ENCODE data around the gene MYEOV.

MYEOV gene

DNA sequence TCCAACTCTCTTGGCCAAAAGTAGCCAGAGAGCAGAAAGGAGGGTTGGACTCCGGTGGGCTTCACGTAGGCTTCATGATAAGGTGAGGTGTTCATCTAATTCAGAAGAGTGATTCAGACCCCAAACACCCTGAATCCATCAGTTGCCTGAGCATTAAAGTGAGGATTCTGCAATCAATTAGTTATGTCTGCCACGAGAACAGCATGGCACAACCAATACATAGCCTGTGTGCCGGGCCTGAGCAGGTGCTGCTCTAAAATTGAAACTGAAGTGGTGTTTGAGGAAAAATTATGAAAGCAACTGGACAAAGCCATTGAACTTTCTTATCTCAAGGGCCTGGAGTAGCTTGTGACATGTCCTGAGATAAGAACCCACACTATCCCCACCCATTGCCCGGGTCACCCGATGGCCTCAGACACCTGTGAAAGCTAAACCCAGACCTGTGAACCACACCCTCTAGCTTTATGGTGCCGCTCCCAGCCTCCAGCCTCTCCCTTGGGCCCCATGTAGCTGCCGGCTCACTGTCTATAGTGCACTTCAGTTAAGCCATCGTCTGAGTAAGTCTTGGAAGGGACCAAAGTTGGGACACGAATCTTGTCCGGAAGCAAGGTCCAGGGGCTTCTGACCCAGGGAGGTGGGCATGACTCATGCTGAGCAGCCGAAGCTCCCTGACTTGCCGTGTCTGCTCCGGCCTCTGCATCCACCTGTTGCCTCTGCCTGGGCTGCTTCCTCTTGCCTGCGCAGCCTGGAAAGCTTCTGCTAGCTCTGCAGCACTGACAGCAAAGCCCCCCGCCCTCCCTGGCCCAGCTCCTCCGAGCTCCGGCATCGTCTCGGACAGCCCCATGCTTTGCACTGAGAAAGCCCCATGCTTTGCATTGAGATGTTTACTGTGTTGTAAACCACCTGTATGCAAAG is 5.7 kb upstream of the MYEOV start:
- no peak for DNase-seq

DNA sequence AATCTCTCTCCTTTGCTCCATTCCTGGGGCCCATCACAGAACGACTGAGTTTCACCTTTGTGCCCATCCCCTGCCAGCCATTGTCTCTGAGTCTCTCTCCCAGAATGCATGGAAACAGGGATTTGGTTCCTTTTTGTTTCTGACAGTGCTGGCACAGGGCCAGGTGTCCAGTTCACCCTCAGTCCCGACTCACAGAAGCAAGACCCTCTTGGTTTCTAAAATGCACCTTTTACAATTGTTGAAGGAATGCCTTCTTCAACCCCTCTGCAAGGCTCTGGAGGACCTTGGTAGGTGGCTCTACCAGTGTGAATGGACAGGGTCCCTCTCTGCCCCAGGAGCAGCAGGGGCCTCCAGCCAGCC is 5.1 kb upstream of the MYEOV start:
- DNase-seq: no peak

DNA sequence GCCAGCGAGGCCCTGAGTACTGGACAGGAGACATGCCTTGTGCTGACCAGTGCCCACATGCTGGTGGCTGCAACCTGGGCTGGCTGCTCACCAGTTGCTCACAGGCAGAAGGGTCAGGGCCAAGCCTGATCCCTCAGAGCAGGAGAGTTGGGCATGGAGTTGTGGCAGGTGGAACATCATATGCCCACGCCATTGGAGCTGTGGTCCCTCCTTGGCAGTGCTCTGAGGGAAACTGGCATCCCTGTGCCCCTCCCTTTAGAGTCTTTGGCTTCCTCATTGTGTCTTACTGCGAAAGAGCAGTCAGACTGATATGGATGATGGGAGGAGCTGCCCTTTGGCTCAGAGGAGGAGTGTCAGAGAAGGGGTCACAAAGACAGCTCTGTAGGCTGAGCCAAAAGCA is 3.1 kb upstream of the MYEOV start:
- DNase-seq: no peak

DNA sequence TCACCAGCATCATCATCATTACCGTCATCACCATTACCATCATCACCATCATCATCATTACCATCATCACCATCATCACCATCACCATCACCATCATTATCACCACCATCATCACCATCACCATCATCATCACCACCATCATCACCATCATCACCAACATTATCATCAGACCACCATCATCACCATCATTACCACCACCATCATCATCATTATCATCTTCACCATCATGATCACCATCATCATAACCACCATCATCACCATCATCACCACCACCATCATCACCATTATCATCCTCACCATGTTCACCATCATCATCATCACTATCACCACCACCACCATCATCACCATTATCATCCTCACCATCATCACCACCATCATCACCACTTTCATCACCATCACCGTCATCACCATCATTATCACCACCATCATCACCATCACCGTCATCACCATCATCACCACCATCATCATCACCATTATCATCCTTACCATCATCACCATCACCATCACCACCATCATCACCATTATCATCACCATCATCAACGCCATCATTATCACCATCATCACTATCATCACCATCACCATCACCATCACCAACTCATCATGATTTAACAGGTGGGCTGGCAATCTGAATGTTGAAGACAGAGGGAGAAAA is 2.4 kb upstream of the MYEOV start:
- DNase-seq: no peak

DNA sequence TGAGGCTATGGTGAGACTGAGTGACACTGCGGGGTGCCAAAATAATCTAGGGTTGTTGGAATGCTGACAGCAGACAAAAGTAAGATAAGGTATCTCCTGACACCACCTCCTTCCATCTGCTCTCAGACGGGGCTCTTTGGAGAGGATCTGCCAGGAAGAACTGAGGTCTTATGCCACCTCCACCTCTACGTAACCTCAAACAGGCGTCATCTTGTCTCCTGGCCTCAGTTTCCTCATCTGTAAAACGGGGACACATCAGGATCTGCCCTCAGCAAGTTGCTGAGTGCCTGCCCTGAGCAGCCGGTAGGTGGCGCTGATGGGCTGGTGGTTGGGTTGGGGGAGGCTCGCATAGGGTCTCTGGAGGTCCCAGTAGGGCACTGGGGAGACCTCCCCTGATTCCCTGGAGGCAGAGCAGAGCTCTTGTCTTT is 1.7 kb upstream of the MYEOV start:
- DNase-seq: no peak

DNA sequence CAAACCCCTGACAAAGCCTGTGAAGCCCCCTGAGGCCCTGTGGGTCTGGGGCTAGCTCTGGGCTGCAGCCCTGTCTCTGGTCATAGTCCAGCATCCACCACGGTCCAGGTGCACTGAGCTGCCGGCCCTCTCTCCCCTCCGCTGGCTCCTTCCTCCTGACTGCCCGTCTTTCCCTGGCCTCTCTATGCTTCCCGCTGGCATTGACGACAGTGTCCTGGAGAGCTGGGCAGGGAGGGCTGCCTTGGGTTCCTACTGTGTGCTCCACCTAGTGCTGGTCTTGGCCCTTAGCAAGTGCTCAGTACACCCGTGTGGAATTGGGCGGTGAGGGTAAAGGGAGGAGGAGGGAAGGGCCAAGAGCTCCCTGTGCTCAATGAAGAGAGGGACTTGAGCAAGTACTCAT is 868 bp upstream of the MYEOV start:
- no peak for DNase-seq

DNA sequence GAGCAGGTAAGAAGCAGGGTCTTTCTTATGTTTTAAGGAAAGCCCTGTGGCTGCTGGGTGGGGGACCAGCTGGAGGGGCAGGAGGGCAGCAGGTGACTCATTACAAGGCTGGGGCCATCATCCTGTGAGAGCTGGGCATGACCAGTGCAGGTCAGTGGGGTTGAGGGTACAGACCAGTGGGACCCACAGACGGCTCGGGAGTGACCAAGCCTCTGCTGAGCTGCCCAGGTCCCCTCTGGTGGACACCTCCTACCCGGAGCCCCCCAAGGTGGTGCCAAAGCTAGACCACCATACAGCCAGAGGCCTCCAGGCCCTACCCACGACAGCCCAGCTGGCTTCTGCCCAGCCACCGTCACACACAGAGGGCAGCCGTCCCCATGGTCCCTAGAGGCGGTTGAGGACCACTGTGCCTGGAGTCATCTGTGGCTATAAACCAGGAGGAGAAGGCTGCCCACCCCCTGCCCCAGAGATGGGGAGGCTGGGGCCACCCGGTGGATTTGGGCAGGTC is 670 bp downstream of the MYEOV start:
- no peak for DNase-seq

DNA sequence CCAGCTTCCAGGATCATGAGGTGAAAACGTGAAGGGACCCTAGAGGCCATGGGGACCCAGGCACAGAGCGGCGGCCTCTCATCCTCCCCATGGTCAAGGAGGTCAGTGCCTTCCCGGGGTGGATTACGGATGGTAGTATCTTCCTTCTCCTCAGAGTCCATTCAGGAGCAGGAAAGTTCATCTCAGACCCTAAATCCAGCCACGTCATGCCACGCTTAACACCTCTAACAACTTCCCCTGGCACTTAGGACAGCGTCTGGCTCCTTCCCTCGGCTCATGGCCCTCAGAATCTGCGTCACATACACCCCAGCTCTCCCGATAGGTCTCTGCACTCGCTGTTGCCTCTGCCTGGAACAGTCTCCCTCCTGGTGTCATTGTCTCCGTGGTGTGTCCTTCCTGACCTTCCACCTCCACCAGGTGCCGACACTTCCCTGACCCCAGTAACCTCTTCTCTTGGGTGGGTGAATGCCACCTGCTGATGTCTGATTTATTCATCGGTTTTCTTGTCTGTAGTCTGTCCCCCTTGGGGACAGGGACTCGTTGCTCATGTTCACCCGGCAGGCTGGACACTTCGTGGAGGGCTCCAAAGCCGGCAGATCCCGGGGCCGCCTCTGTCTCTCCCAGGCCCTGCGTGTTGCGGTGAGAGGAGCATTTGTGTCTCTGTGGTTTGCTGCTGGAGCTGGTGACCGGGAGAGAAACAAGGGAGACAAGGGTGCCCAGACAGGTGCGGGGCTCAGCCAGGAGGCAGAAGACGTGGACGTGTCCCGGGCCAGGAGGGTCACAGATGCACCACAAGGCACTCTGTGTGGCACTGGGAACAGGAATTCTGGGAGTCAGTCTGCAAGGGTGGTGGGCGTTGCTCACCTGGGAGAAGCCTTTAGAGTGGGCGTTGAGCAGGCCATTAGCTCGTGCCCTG is 1.4 kb downstream of the MYEOV start:
- no peak for DNase-seq

DNA sequence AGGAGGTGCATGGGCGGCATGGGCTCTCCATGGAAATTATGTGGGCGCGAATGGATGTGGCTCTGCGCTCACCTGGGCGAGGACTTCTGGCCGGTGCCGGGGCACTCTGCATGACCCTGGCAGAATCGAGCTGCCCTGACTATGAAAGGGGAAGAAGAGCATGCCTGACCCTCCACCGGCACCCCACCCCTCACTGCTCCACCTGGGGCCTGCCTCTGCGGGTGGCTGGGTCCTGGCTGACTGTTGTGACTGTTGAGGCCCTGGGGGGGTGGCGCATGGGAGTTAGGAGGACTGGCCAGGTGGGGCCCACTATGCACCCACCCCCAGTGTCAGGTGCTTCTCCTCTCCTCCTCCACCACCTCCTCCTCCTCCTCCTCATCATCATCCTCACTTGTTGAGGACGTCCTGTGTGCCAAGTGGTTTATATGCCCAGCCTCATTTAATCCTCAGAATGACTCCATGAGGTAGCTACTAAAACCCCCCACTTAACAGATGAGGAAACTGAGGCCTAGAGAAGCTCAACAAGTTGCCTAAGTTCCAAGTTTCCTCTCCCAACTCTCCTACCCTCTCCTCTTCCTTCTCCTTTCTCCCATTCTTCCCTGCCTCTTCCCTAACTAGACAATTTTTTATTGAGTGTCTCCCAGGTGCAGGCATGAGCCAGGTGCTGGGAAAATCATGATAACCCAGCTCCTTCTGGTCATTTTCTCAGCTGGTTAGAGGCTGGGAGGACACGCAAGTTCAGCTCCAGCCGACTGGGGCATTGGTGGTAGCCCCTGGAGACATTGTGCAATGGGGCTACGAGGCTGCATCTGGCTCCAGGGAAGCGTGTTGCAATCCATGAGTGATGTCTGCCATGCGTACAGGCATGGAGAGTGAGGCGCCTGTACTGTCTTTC is 2.3 kb downstream of the MYEOV start:
- no peak for DNase-seq

DNA sequence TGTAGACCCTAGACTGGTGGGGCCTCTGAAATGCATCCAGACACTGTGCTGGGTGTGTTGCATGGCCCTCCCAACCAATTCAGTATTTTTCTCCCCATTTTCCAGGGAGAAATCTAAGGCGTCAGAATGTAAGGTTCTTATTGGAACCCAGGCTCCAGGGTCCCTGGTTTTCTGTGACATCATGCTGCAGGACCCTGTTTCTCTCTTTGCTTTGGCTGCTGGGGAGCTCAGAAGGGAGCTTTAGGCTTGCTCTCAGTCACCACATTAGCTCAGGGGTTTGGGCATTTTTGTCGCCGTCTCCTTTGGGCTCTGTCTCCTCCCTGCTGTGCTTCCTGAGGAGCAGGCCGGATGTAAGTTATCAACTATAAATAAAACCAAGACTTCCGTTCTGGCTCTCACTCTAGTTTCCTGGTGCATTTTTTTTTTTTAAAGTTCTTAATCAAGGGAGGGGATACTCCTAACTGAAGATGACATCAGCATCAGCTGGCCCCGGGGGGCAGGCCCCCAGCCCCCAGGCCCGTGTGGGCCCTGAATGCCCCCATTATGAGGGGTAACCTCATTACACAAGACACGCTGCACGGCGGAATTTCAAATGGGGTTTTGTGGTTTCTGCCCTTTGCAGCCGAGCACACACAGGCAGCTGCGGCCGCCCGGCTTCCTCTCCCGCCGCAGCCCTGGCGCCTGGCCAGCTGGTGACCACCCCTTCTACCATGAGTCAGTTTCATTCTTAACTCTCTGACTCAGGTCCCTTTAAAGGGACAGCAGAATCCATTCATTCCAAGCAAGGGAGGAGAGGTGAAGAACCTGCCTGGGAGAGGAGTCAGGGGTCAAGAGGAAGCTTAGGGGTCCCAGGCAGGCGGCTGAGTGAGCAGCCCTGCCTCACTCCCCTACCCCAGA is 3.2 kb downstream of the MYEOV start:
- DNase-seq: no peak

DNA sequence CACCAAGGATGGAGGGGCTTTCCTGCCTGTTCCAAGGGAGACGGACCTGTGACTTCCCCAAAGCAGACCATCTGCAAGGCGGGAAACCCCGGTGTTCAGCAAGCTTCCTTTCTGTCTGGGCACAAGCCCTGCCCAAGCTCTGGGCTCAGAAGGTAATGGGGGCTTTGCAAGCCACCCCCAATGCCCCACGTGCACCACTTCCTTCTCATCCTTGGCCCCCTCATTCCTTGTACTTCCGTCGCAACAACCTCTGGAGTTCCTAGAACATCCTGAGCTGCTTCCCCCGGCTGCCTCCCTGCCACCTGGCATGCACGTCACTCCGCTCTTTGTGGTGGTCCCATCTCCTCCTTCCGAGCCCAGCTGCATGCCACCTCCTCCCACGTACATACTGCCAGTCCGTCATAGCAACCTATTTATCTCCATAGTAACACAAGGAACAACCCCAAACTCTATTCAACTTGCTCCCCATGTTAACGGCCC is 3.9 kb downstream of the MYEOV start:
- no peak for DNase-seq

DNA sequence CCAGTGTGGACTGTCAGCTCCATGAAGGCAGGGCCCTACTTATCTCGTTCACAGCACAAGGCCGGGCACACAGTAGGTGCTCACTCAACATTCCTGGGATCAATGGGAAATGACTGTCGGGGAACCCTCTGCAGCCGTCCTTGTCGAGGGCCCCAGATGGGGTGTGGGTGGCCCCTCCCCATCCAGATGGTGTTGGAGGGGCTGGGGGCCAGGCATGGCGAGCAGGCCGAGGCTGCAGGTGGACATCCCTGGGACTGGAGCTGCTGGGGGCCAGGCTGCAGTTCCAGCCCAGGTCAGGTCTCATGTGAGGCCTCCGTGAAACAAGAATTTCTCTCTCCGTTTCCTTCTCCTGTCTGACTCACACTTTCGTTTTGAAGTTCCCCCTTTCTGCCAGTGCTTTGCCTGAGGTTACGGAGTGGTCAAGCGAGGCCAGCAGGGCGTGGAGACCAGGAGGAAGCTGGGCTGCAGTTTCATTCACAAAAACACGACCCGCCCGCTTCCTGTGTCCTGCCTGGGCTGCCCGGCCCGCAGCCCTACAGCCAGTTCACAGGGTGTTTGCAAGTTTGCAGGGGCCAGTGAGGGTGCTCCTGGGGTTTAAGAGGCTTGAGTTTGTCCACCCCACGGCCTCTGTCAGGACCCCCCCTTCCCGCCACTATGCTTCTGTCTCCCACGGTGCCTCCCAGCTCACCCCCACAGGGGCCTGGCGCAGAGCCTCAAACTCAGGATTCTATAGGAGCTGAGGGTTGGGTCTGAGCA is 4.5 kb downstream of the MYEOV start:
- no peak for DNase-seq

DNA sequence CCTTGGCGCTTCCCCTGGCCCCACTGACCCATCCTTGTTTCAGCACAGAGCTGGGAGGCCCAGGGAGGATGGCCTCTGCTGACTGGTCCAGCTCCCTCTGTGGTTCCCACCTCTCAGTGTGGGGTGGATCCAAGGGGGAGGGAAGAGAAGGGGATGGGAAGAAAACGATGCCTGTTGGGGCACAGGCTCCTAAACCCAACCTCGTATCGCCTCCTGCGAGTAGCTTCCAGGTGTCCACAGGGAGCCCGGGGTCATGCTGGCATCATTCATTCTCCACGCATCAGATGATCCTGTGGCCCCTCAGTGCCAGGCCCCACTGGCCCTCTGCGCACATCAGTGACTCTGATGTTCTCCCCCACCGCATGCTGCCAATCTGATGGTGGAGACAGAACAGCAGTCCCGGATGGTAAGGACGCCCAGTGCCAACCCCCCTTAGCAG is 5.1 kb downstream of the MYEOV start:
- no peak for DNase-seq

DNA sequence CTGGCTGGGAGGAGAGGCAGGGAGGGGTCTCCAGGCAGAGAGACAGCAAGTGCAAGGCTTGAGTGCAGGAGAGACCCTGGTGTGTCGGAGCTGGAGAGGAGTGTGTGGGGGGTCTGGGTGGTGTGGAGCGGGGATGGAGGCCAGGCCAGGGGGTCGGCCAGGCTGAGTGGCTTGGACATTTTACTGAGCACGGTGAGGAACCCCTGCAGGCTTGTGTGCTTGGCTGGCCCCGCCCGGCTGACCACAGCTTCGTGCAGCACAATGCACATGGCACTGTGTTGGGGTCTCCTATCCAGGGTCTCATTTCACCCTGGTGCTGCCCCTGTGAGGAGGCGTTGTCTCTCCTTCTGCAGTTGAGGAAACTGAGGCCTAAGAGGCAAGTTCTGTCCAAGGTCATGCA is 5.6 kb downstream of the MYEOV start:
- no peak for DNase-seq

DNA sequence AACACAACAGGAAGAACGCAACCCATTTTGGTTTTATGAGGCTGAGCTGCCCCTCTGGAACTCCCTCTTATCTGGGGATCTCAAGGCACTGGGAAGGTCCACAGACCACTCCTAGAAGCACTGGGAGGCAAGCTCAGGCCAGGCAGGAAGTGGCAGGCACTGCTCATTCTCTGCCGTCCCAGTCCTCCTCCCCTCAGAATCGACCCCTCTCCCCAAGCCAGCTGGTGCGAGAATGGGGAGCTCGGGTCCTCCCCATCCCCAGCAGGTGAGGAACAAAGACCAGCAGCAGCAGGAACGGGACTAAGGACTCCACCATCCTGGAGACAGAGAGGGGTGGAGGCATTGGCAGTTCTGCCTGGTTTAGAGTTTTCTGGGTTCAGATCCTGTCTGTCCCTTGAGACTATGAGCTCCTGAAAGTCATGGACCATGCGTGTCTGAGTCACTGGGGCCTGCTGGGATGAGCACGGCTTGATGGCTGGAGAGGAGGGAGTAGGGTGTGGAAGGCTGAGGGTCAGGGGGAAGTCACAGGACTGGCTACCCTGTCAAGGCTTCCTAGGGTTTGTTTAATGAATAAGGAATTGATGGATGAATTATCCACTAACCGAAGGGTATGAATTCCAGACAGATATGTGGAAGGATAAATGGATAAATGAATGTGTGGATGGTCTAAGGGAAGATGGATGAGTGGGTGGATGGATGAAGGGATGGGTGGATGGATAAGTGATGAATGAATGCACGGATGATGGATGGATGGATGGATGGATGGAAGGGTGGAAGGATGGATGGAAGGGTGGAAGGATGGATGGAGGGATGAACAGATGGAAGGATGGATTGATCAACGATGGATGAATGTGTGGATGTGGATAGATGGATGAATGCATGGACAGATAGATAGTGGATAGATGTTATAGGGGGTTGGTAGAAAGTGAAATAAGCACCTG is 6.4 kb downstream of the MYEOV start:
- DNase-seq: no peak

DNA sequence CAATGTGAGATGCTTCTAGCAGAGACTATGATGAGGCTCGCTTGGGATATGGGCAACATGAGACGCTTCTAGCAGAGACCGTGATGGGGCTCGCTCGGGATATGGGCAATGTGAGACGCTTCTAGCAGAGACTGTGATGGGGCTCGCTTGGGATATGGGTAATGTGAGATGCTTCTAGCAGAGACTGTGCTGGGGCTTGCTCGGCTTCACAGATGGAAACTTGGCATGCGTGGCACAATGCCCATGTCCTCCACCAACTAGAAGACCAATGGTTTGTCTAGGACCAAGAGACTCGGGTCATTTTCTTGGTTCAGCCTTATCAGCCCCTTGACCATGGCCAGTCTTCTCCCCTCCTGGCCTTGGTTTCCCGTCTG is 7.1 kb downstream of the MYEOV start:
- no peak for DNase-seq

DNA sequence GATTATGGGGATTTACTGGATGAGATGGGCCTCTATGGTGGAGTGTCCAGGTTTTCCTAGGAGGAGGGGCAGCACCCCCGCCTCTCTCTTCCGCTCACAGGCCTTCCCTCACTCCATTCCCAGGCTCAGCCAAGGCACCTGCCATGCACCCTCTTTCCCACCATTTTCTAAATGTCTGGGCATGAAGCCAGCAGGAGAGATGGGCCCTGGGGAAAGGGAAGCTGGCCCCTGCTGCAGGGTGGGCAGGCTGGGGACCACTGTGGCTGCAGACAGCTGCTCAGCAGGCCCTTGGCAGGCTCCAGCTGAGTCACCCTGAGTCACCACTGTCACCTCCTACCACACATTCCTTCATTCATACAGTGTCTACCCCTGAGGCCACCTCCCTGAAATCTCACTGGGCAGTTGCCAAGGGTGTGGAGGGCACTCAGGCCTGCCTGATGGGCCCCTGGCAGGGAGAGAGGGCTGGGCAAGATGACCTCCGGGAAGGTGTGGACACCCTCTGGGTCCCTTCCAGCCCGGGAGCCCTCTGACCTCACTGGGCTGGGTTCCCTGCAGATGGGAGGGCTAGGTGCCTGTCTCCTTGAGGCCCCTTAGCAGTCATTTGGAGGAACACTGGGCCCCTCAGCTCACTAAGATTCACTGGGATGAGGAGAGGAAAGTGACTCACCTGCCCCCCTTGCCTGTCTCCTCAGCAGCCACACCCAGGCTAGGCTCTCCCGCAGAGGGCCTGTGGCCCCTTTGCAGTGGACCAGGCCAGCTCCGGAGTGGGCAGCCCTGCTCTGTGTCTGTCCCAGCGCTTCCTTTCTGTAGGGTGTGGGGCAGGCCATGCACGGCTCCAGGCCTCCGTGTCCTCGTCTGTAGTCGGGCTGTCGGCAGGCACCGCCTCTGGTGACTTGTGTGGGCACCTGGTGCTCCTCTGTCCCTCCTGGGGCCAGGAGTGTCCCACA is 7.8 kb downstream of the MYEOV start:
- no peak for DNase-seq

Measured in NCI-H774 (cell line).